ENCODE data around the gene CCR9.

DNA sequence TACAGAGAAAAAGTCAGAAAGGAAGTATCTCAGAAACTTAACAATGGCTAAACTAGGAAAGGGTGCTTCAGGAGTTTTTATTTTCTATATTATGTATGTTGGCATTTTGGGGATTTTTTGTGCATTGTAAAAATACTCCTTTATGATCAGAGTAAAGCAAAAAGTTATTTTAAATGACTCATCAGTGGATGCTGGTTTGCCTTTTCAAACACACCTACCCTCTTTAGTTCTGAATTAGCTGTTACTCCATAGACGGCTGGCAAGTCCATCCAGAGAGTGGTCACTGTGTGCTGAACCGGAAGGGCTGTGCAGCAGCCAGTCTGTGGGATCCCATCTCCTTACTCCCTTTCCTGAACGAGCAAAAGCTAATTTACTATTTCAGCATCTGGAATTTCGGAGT is 942 bp downstream of the CCR9 start:
- TF ChIP-seq, protein P1, sequence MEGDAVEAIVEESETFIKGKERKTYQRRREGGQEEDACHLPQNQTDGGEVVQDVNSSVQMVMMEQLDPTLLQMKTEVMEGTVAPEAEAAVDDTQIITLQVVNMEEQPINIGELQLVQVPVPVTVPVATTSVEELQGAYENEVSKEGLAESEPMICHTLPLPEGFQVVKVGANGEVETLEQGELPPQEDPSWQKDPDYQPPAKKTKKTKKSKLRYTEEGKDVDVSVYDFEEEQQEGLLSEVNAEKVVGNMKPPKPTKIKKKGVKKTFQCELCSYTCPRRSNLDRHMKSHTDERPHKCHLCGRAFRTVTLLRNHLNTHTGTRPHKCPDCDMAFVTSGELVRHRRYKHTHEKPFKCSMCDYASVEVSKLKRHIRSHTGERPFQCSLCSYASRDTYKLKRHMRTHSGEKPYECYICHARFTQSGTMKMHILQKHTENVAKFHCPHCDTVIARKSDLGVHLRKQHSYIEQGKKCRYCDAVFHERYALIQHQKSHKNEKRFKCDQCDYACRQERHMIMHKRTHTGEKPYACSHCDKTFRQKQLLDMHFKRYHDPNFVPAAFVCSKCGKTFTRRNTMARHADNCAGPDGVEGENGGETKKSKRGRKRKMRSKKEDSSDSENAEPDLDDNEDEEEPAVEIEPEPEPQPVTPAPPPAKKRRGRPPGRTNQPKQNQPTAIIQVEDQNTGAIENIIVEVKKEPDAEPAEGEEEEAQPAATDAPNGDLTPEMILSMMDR (conservative IDR thresholded peaks at IDR 0.05; ENCODE audit: low read length): no peak
- no peak for TF ChIP-seq EZH2phosphoT487 (IDR thresholded peaks at IDR 0.05; ENCODE audit: borderline replicate concordance, low read depth, low read length)

Data from OCI-LY7 (cell line).